ENCODE data around the gene MAPKBP1. TPM values are rescaled to one million over a fixed set of nuclear protein-coding genes. Genes with fewer than 3 reads are reported as not detected.

Gene MAPKBP1
- total and polyA plus RNA-seq, 9 of the 15 experiments (the other 6 are each of a cell fraction or from before 2014, with no cell fraction given), result 0.15 to 9.5 (median 4.5) TPM

DNA sequence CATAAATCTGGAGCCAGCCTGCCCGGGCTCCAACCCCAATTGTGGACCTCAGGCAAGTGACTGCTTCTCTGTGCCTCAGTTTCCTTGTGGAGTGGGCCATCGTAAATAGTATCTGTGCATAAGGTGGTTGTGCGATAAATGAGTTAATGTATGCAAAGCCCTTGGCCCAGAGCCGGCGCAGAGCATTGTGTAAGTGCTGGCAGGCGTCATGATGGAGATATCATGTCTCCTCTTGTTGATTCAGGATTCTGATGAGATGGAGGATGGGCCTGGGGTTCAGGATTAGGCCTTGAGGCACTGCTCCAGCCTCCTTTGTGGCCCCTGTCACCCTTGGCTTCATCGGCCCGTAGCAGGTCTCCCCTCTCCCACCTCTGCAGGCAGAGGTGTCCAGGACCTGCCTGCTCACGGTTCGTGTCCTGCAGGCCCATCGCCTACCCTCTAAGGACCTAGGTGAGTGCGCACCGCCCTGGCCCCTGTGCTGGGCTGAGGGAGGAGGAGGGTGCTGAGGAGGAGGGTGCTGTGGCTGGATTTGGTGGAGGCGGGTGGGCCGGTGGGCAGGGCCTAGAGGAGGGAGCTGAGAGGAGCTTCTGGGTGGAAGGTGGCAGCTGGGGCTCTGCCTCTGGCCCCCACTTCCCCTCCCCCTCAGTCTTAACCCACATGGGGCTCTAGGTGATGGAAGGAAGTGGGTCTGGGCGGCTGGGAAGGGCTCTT is 65.7 kb downstream of the MAPKBP1 start:
- H3K79me2 ChIP-seq (ENCODE audit: control insufficient read depth, insufficient read depth, low read length), result no peaks in the 10 kb centered on the region
- peak; percentile 48; the same call in 1 of the 2 replicates for TF ChIP-seq POLR2G (IDR thresholded peaks at IDR 0.05; ENCODE audit: low read depth, low read length)
- TF ChIP-seq, protein P1, sequence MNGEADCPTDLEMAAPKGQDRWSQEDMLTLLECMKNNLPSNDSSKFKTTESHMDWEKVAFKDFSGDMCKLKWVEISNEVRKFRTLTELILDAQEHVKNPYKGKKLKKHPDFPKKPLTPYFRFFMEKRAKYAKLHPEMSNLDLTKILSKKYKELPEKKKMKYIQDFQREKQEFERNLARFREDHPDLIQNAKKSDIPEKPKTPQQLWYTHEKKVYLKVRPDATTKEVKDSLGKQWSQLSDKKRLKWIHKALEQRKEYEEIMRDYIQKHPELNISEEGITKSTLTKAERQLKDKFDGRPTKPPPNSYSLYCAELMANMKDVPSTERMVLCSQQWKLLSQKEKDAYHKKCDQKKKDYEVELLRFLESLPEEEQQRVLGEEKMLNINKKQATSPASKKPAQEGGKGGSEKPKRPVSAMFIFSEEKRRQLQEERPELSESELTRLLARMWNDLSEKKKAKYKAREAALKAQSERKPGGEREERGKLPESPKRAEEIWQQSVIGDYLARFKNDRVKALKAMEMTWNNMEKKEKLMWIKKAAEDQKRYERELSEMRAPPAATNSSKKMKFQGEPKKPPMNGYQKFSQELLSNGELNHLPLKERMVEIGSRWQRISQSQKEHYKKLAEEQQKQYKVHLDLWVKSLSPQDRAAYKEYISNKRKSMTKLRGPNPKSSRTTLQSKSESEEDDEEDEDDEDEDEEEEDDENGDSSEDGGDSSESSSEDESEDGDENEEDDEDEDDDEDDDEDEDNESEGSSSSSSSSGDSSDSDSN (IDR thresholded peaks at IDR 0.05; ENCODE audit: borderline replicate concordance in 1 of 2, low read depth in 2 of 2, low read length in 2 of 2), result no peak
- H2AFZ ChIP-seq (ENCODE audit: low read depth, low read length), result no peak overlapping the region
- no peaks in the 10 kb centered on the region for H4K20me1 ChIP-seq (replicated peaks; ENCODE audit: control insufficient read depth, insufficient read depth, low read length)
- no peak overlapping the region for H3K4me2 ChIP-seq (ENCODE audit: insufficient read depth, low read length)
- WGBS (ENCODE audit: insufficient coverage, low coverage, missing lambda C conversion rate), result 54% methylated on average over 13 of the region's 16 CpGs
- H3K9me3 ChIP-seq (replicated peaks; ENCODE audit: control insufficient read depth, insufficient read depth, low read depth, low read length), result no peaks in the 10 kb centered on the region
- in situ Hi-C loops (cut with MboI) (no loop called here), intact Hi-C loops (cut with micrococcal nuclease) (no loop called here)
- POLR2A ChIA-PET, result interaction anchor here (1.1 to 2.1 kb wide), 4 partner anchors 10 to 31 kb away, joined by 4 to 9 read pairs (median 4); no protein-coding TSS in a partner anchor
- no peak overlapping the region for H3K27ac ChIP-seq (ENCODE audit: extremely low read depth, low read depth, low read length)
- no peak for FAIRE-seq
- ATAC-seq, result no peak
- H3K4me1 ChIP-seq (replicated peaks in 1 of 2; ENCODE audit: control insufficient read depth in 2 of 2, insufficient read depth in 2 of 2, low read length in 2 of 2), result peaks cover 0 to 21% of the 10 kb centered on the region in 2 experiments; a peak in 2 of 5 replicates
- BruUV-seq (replicated peaks), result no TSS peak
- no peak overlapping the region for H3K4me3 ChIP-seq
- no peak for DNase-seq (ENCODE audit: extremely low read depth in 1 of 4, low spot score in 3 of 4)
- no peaks in the 10 kb centered on the region for H3K27me3 ChIP-seq (ENCODE audit: control insufficient read depth in 2 of 2, insufficient read depth in 2 of 2, low read length in 2 of 2)
- H3K9me1 ChIP-seq (ENCODE audit: control insufficient read depth, insufficient read depth, low read length), result no peaks in the 10 kb centered on the region
- CTCF ChIA-PET (ENCODE audit: low intra/inter-chr PET ratio), result no interaction called here
- H3K36me3 ChIP-seq (ENCODE audit: control insufficient read depth, insufficient read depth, low read length), result no peaks in the 10 kb centered on the region
- H3K9ac ChIP-seq (ENCODE audit: insufficient read depth in 1 of 2, low read depth in 2 of 2, low read length in 2 of 2), result 0 out of 4 replicates have a peak overlapping the region, but pooled peaks of 1 of the 2 experiments have one; percentile 36

Data from K562 (cell line).